ENCODE measurements around the gene AKAP6. TPM values are rescaled to one million over a fixed set of nuclear protein-coding genes. Genes with fewer than 3 reads are reported as not detected.
A peak's percentile ranks its signal among the peaks of the same experiment; 100 is the strongest.

AKAP6 gene
- total and polyA plus RNA-seq, 2 experiments from 2014 or later, result 9.2 to 21.8 TPM

DNA sequence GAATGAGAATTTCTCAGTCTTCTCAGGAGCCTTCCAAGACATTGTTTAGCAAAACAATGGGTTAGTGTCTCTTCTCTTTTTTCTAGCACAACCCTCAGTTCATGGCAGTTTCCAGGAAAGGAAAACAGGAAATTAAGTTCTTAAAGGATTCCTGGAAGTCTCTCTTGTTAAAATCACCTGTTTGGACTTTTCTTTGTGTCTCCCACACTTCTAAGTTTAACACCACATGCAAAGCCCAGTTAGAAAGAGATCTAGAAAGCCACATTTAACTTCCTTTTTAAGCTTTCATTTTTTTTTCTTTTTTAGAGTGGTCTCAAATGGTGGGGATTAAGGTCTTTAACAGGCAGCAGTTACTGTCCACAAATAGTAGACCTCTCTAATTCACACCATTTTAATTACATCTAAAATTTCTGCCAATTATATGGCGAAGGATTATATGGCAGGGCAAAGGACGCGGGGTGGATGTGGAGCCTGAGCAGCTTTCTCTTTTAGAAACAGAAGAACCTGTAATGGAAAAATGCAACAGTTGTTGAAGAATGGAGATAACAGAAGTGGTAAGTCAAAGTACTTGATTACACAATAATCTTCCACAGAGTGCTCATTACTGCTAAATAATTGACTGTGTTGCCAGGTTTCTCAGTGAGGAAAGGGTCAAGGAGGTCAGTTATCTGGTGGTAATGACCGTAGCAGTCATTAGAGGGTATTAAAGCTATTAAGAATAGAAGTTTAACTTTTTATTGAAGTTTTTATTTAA is 298.6 kb downstream of the AKAP6 start:
- H3K9me3 ChIP-seq (ENCODE audit: low read depth), result no peaks in the 10 kb centered on the region
- DNase-seq (ENCODE audit: low read depth in 1 of 2, low spot score in 1 of 2), result peak in 1 of 2 donors; percentile 61
- no peaks in the 10 kb centered on the region for H3K27me3 ChIP-seq
- H3K4me3 ChIP-seq, result no peak overlapping the region
- H3K4me1 ChIP-seq (ENCODE audit: low read depth), result peaks cover 13% of the 10 kb centered on the region
- no peaks in the 10 kb centered on the region for H3K36me3 ChIP-seq
- H3K27ac ChIP-seq, result no peak overlapping the region
- TF ChIP-seq, protein P1, sequence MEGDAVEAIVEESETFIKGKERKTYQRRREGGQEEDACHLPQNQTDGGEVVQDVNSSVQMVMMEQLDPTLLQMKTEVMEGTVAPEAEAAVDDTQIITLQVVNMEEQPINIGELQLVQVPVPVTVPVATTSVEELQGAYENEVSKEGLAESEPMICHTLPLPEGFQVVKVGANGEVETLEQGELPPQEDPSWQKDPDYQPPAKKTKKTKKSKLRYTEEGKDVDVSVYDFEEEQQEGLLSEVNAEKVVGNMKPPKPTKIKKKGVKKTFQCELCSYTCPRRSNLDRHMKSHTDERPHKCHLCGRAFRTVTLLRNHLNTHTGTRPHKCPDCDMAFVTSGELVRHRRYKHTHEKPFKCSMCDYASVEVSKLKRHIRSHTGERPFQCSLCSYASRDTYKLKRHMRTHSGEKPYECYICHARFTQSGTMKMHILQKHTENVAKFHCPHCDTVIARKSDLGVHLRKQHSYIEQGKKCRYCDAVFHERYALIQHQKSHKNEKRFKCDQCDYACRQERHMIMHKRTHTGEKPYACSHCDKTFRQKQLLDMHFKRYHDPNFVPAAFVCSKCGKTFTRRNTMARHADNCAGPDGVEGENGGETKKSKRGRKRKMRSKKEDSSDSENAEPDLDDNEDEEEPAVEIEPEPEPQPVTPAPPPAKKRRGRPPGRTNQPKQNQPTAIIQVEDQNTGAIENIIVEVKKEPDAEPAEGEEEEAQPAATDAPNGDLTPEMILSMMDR (IDR thresholded peaks at IDR 0.05; ENCODE audit: low read depth, low read length), result no peak

DNA sequence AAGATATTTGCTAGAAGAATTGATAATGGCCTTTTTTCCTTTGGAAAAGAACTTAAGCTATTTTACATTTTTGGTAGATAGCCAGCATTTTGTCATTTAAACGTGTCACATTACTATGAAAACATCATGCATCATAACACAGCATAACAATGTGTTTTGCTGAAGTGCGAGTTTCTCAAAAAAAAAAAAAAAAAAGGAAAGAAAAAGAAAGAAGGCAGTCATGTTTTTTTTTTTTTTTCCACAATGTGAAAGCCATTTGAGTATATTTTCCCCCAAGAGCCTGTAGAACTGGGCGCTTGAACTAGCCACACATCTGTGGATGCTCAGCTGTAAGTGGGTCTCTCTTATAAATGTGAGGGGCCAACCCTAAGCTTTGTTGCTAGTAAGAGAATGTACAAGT is 300.1 kb downstream of the AKAP6 start:
- Histone ChIP-seq H3K27ac (no peak overlapping the region), H3K4me1 (ENCODE audit: low read depth) (peaks cover 13% of the 10 kb centered on the region), H3K4me3 (no peak overlapping the region), H3K36me3 (no peaks in the 10 kb centered on the region), H3K9me3 (ENCODE audit: low read depth) (no peaks in the 10 kb centered on the region), H3K27me3 (no peaks in the 10 kb centered on the region)
- TF ChIP-seq, protein P1 (IDR thresholded peaks at IDR 0.05; ENCODE audit: low read depth, low read length), result no peak
- DNase-seq (ENCODE audit: low read depth in 1 of 2, low spot score in 1 of 2), result no peak

GRCh38 chr14:32630701-32631100 is 301.6 kb downstream of the AKAP6 start:
- no peak overlapping the region for H3K27ac ChIP-seq
- H3K9me3 ChIP-seq (ENCODE audit: low read depth), result no peaks in the 10 kb centered on the region
- no peaks in the 10 kb centered on the region for H3K36me3 ChIP-seq
- H3K4me3 ChIP-seq, result no peak overlapping the region
- H3K4me1 ChIP-seq (ENCODE audit: low read depth), result peaks cover 13% of the 10 kb centered on the region
- no peak for DNase-seq (ENCODE audit: low read depth in 1 of 2, low spot score in 1 of 2)
- TF ChIP-seq, protein P1 (IDR thresholded peaks at IDR 0.05; ENCODE audit: low read depth, low read length), result no peak
- H3K27me3 ChIP-seq, result no peaks in the 10 kb centered on the region

GRCh38 chr14:32633224-32633859 is 304.2 kb downstream of the AKAP6 start:
- no peaks in the 10 kb centered on the region for H3K9me3 ChIP-seq (ENCODE audit: low read depth)
- H3K36me3 ChIP-seq, result no peaks in the 10 kb centered on the region
- no peak overlapping the region for H3K27ac ChIP-seq
- H3K4me3 ChIP-seq, result no peak overlapping the region
- no peaks in the 10 kb centered on the region for H3K27me3 ChIP-seq
- peaks cover 8% of the 10 kb centered on the region for H3K4me1 ChIP-seq (ENCODE audit: low read depth)
- TF ChIP-seq, protein P1 (IDR thresholded peaks at IDR 0.05; ENCODE audit: low read depth, low read length), result no peak
- no peak for DNase-seq (ENCODE audit: low read depth in 1 of 2, low spot score in 1 of 2)

- TF ChIP-seq, protein P1 (IDR thresholded peaks at IDR 0.05; ENCODE audit: low read depth, low read length), result no peak
- Histone ChIP-seq H3K4me3 (no peak overlapping the region), H3K9me3 (ENCODE audit: low read depth) (no peaks in the 10 kb centered on the region), H3K4me1 (ENCODE audit: low read depth) (peaks cover 4% of the 10 kb centered on the region), H3K36me3 (no peaks in the 10 kb centered on the region), H3K27me3 (no peaks in the 10 kb centered on the region), H3K27ac (no peak overlapping the region)
- no peak for DNase-seq (ENCODE audit: low read depth in 1 of 2, low spot score in 1 of 2)
Observed at GRCh38 chr14:32633930-32634329, 304.8 kb downstream of the AKAP6 start.
